OCI-LY1 (cell line): Measurements from ENCODE around the gene MACROD1.

Experiments
- H2AFZ ChIP-seq: fragments of 200-600 bp; sonication (generic), shearing (Covaris generic); 2 replicates; pipeline ENCODE4 v1.6.0; 2014; ENCODE audit warnings: antibody characterized with exemption, mild to moderate bottlenecking, low read length
- H3F3A ChIP-seq: fragments of 200-600 bp; sonication (generic), shearing (Covaris generic); 2 replicates; pipeline ENCODE4 v1.6.0; 2014; ENCODE audit warnings: mild to moderate bottlenecking, antibody characterized with exemption, low read length, moderate library complexity; ENCODE audit not compliant: insufficient read depth
- H3K27ac ChIP-seq: fragments of 200-600 bp; sonication (generic); 2 replicates; pipeline ENCODE4 v1.5.1; 2014; ENCODE audit warnings: low read length, mixed run types, mild to moderate bottlenecking, low read depth; ENCODE audit not compliant: poor library complexity, severe bottlenecking
- H3K27me3 ChIP-seq: fragments of 200-600 bp; sonication (generic); 2 replicates; pipeline ENCODE4 v1.6.0; 2014; ENCODE audit warnings: antibody characterized with exemption, mild to moderate bottlenecking, low read length, moderate library complexity; ENCODE audit not compliant: insufficient read depth
- H3K36me3 ChIP-seq: fragments of 200-600 bp; sonication (generic); 2 replicates; pipeline ENCODE4 v1.6.1; 2014; ENCODE audit warnings: mild to moderate bottlenecking, antibody characterized with exemption, low read length, moderate library complexity, mixed read lengths; ENCODE audit not compliant: insufficient read depth
- H3K4me1 ChIP-seq: fragments of 200-600 bp; sonication (generic); 2 replicates; pipeline ENCODE4 v1.5.1; 2014; ENCODE audit warnings: mild to moderate bottlenecking, low read length, moderate library complexity; ENCODE audit not compliant: insufficient read depth, severe bottlenecking
- H3K4me2 ChIP-seq: fragments of 200-600 bp; sonication (generic), shearing (Covaris generic); 2 replicates; pipeline ENCODE4 v1.6.1; 2014; ENCODE audit warnings: low read length
- H3K4me3 ChIP-seq: fragments of 200-600 bp; sonication (generic); 2 replicates; pipeline ENCODE4 v1.5.1; 2014; ENCODE audit warnings: low read length, low read depth, mild to moderate bottlenecking, mixed read lengths; ENCODE audit not compliant: poor library complexity, severe bottlenecking
- H3K79me2 ChIP-seq: fragments of 200-600 bp; shearing (Covaris generic); 2 replicates; pipeline ENCODE4 v1.6.1; 2016; ENCODE audit warnings: mixed run types, low read length, mixed read lengths; ENCODE audit not compliant: insufficient read depth
- H3K9ac ChIP-seq: fragments of 200-600 bp; sonication (generic), shearing (Covaris generic); 2 replicates; pipeline ENCODE4 v1.6.1; 2014; ENCODE audit warnings: mild to moderate bottlenecking, low read length, mixed read lengths
- H3K9me2 ChIP-seq: fragments of 200-600 bp; sonication (generic), shearing (Covaris generic); 2 replicates; pipeline ENCODE4 v1.6.1; 2014; ENCODE audit warnings: low read depth, mild to moderate bottlenecking, low read length, mixed read lengths
- H3K9me3 ChIP-seq: fragments of 200-600 bp; shearing (Covaris generic); 2 replicates; pipeline ENCODE4 v1.6.1; 2014; ENCODE audit warnings: low read length, mixed read lengths
- H4K20me1 ChIP-seq: fragments of 200-600 bp; sonication (generic), shearing (Covaris generic); 2 replicates; pipeline ENCODE4 v1.6.0; 2016; ENCODE audit warnings: mild to moderate bottlenecking, low read length; ENCODE audit not compliant: insufficient read depth
- CTCF ChIP-seq: fragments of 200-600 bp; sonication (generic), shearing (Covaris generic); IDR thresholded peaks from 2 replicates; pipeline ENCODE4 v1.5.1; 2017; ENCODE audit warnings: mild to moderate bottlenecking, antibody characterized with exemption, low read length, moderate library complexity, mixed read lengths
- EZH2 ChIP-seq: fragments of 200-600 bp; sonication (generic), shearing (Covaris generic); IDR thresholded peaks from 2 replicates; pipeline ENCODE4 v1.8.0; 2017; ENCODE audit warnings: borderline replicate concordance, mixed run types, mild to moderate bottlenecking, antibody characterized with exemption, low read length, moderate library complexity, mixed read lengths

The MACROD1 gene

GRCh38 chr11:64165842-64166635 is at the start of gene MACROD1:
Gene MACROD1, minus strand, starts transcription at chr11:64166113. Its CDS starts 119 bp downstream, at chr11:64165994.
- Histone ChIP-seq H4K20me1 (no peaks in the 10 kb centered on the region), H3F3A (no peaks in the 10 kb centered on the region), H3K79me2 (no peaks in the 10 kb centered on the region), H3K4me2 (peak within 1 kb of the TSS; percentile 81), H3K4me3 (peak within 1 kb of the TSS; percentile 67), H3K36me3 (no peaks in the 10 kb centered on the region), H3K9ac (peak within 1 kb of the TSS; percentile 62), H2AFZ (no peak within 1 kb of the TSS), H3K27me3 (peaks cover 16% of the 10 kb centered on the region; the same call in 1 of the 2 replicates), H3K9me2 (no peaks in the 10 kb centered on the region), H3K4me1 (peaks cover 19% of the 10 kb centered on the region), H3K9me3 (no peaks in the 10 kb centered on the region), H3K27ac (no peak within 1 kb of the TSS)
- no peak for TF ChIP-seq EZH2
- no peak for TF ChIP-seq CTCF

- Histone ChIP-seq H3K4me2 (no peak overlapping the region), H3K9ac (no peak overlapping the region), H3K27ac (no peak overlapping the region), H2AFZ (no peak overlapping the region), H3K4me3 (no peak overlapping the region), H3K36me3 (peaks cover 63% of the 10 kb centered on the region), H3K27me3 (no peaks in the 10 kb centered on the region), H3F3A (no peaks in the 10 kb centered on the region), H4K20me1 (no peaks in the 10 kb centered on the region), H3K9me2 (no peaks in the 10 kb centered on the region), H3K9me3 (no peaks in the 10 kb centered on the region), H3K79me2 (no peaks in the 10 kb centered on the region), H3K4me1 (peaks cover 29% of the 10 kb centered on the region)
- no peak for TF ChIP-seq EZH2
- TF ChIP-seq CTCF, result no peak
These were observed 45.4 kb upstream of the MACROD1 start for GRCh38 chr11:64211181-64211872.

GRCh38 chr11:64210301-64211020 is 44.5 kb upstream of the MACROD1 start:
- no peak overlapping the region for H3K9ac ChIP-seq
- H3K27me3 ChIP-seq, result no peaks in the 10 kb centered on the region
- no peak overlapping the region for H3K4me3 ChIP-seq
- no peak for TF ChIP-seq EZH2
- no peak for TF ChIP-seq CTCF
- no peak overlapping the region for H3K4me2 ChIP-seq
- H3K36me3 ChIP-seq, result peaks cover 66% of the 10 kb centered on the region
- H3K79me2 ChIP-seq, result no peaks in the 10 kb centered on the region
- no peak overlapping the region for H2AFZ ChIP-seq
- no peaks in the 10 kb centered on the region for H4K20me1 ChIP-seq
- H3F3A ChIP-seq, result no peaks in the 10 kb centered on the region
- H3K9me2 ChIP-seq, result no peaks in the 10 kb centered on the region
- H3K27ac ChIP-seq, result no peak overlapping the region
- H3K4me1 ChIP-seq, result peaks cover 38% of the 10 kb centered on the region
- no peaks in the 10 kb centered on the region for H3K9me3 ChIP-seq
